Fibroblast of lung (primary cell): Measurements from ENCODE around the gene CHRNA10. TPM values are rescaled to one million over a fixed set of nuclear protein-coding genes. Genes with fewer than 3 reads are reported as not detected.
A peak's percentile ranks its signal among the peaks of the same experiment; 100 is the strongest.

Experiments
- DNase-seq, 2 donors: peaks; one replicate each; pipeline versions ENCODE4 v3.0.0 to v3.0.0-alpha.2; 2010; ENCODE audit warnings: low read depth in 2 of 2
- H2AFZ ChIP-seq: 2 replicates; pipeline ENCODE4 v1.5.1; 2012; ENCODE audit warnings: low read length, control low read depth, inconsistent platforms
- H3K27ac ChIP-seq: 2 replicates; pipeline ENCODE4 v1.5.1; 2011; ENCODE audit warnings: low read length, control low read depth; ENCODE audit not compliant: insufficient read depth
- H3K27me3 ChIP-seq: 2 replicates; pipeline ENCODE4 v1.5.1; 2011; ENCODE audit warnings: mild to moderate bottlenecking, low read length; ENCODE audit not compliant: control insufficient read depth, insufficient read depth
- H3K36me3 ChIP-seq: 2 replicates; pipeline ENCODE4 v1.5.1; 2011; ENCODE audit warnings: low read length; ENCODE audit not compliant: control insufficient read depth, insufficient read depth
- H3K4me1 ChIP-seq: 2 replicates; pipeline ENCODE4 v1.5.1; 2011; ENCODE audit warnings: low read length; ENCODE audit not compliant: control insufficient read depth, insufficient read depth; ENCODE audit errors: extremely low read depth
- H3K4me2 ChIP-seq: 2 replicates; pipeline ENCODE4 v1.5.1; 2011; ENCODE audit warnings: low read length, control low read depth; ENCODE audit not compliant: insufficient read depth; ENCODE audit errors: extremely low read depth
- H3K4me3 ChIP-seq, 4 experiments: fragments of 200-600 bp in 1 of 4; sonication (generic) in 1 of 4; replicated peaks in 1 of 4; 2 replicates each; pipeline ENCODE4 v1.5.1; 2011 to 2016; ENCODE audit warnings: low read length in 4 of 4, low read depth in 3 of 4, mild to moderate bottlenecking in 3 of 4, control low read depth in 2 of 4, inconsistent platforms in 1 of 4, mixed read lengths in 1 of 4; ENCODE audit not compliant: insufficient read depth in 1 of 4; ENCODE audit errors: control extremely low read depth in 1 of 4
- H3K79me2 ChIP-seq: 2 replicates; pipeline ENCODE4 v1.5.1; 2012; ENCODE audit warnings: mild to moderate bottlenecking, low read length, inconsistent platforms; ENCODE audit not compliant: control insufficient read depth, insufficient read depth
- H3K9ac ChIP-seq: 2 replicates; pipeline ENCODE4 v1.5.1; 2011; ENCODE audit warnings: mild to moderate bottlenecking, low read length, control low read depth; ENCODE audit not compliant: insufficient read depth
- H3K9me3 ChIP-seq: 2 replicates; pipeline ENCODE4 v1.5.1; 2012; ENCODE audit warnings: low read depth, low read length; ENCODE audit not compliant: control insufficient read depth, insufficient read depth
- H4K20me1 ChIP-seq: 2 replicates; pipeline ENCODE4 v1.5.1; 2011; ENCODE audit warnings: low read length; ENCODE audit not compliant: control insufficient read depth, insufficient read depth; ENCODE audit errors: extremely low read depth
- EZH2 ChIP-seq: IDR thresholded peaks from 2 replicates; pipeline ENCODE4 v1.5.1; 2012; ENCODE audit warnings: low read length, control low read depth, mild to moderate bottlenecking; ENCODE audit errors: missing control alignments
- polyA plus RNA-seq, 2 donors: library from polyadenylated mRNA; depleted of rRNA in 1 of 2; stranded (reverse) in 1 of 2; unstranded in 1 of 2; fragments of >200 nt; gene quantifications; 2 replicates each; pipeline ENCODE4 v1.2.1, GENCODE V29; 2011 to 2012; ENCODE audit warnings: missing spikeins in 1 of 2
- total RNA-seq: library from RNA; depleted of rRNA; stranded (reverse); fragments of >200 nt; gene quantifications from 2 replicates; pipeline ENCODE4 v1.2.1, GENCODE V29; 2014
- TF ChIP-seq, protein P1 (sequence below), 2 donors: IDR thresholded peaks in 1 of 2; conservative IDR thresholded peaks in 1 of 2; 1 replicate in 1 of 2; 2 replicates in 1 of 2; pipeline ENCODE4 v1.5.1; 2011 to 2012; ENCODE audit warnings: low read length in 2 of 2, control low read depth in 1 of 2, inconsistent platforms in 1 of 2, low read depth in 1 of 2, mild to moderate bottlenecking in 1 of 2

Gene CHRNA10
- total and polyA plus RNA-seq, 2 donors (not counting 1 experiment from before 2014, with no cell fraction given): 0.16 to 0.50 TPM

- Histone ChIP-seq H3K9ac (no peak overlapping the region), H3K36me3 (peaks cover 8% of the 10 kb centered on the region), H2AFZ (no peak overlapping the region), H3K79me2 (no peaks in the 10 kb centered on the region), H4K20me1 (no peaks in the 10 kb centered on the region), H3K27ac (no peak overlapping the region), H3K4me2 (no peak overlapping the region), H3K9me3 (no peaks in the 10 kb centered on the region), H3K4me1 (no peaks in the 10 kb centered on the region), H3K4me3 (no peak overlapping the region), H3K27me3 (no peaks in the 10 kb centered on the region)
- TF ChIP-seq EZH2: no peak
- TF ChIP-seq, protein P1, sequence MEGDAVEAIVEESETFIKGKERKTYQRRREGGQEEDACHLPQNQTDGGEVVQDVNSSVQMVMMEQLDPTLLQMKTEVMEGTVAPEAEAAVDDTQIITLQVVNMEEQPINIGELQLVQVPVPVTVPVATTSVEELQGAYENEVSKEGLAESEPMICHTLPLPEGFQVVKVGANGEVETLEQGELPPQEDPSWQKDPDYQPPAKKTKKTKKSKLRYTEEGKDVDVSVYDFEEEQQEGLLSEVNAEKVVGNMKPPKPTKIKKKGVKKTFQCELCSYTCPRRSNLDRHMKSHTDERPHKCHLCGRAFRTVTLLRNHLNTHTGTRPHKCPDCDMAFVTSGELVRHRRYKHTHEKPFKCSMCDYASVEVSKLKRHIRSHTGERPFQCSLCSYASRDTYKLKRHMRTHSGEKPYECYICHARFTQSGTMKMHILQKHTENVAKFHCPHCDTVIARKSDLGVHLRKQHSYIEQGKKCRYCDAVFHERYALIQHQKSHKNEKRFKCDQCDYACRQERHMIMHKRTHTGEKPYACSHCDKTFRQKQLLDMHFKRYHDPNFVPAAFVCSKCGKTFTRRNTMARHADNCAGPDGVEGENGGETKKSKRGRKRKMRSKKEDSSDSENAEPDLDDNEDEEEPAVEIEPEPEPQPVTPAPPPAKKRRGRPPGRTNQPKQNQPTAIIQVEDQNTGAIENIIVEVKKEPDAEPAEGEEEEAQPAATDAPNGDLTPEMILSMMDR (conservative IDR thresholded peaks at IDR 0.05 in 1 of 2, IDR thresholded peaks at IDR 0.05 in 1 of 2; ENCODE audit: low read depth in 1 of 2, low read length in 2 of 2): no peak
- DNase-seq: peak; percentile 22 to 35
Observed at GRCh38 chr11:3710485-3711259, 39.5 kb upstream of the CHRNA10 start.

DNA sequence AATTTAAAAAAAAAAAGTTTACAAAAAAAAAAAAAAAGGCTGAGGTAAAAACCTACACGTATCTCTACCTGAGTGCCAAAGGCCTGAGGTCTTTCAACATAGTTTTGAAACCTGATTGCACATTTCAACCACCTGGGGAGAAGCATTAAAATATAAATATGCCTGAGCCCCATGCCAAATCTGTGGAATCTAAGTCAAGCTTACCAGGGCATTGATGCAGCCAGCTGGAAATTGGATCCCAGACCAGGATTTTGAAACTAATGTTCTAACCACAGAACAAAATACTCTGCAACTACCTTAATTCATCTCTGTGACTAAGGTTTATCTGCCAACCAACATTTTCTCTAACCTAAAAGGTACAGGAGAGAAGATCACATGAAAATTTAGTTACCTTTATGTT is 38.8 kb upstream of the CHRNA10 start:
- no peaks in the 10 kb centered on the region for H4K20me1 ChIP-seq
- no peak for TF ChIP-seq EZH2
- TF ChIP-seq, protein P1 (conservative IDR thresholded peaks at IDR 0.05 in 1 of 2, IDR thresholded peaks at IDR 0.05 in 1 of 2; ENCODE audit: low read depth in 1 of 2, low read length in 2 of 2): no peak
- H3K27me3 ChIP-seq: no peaks in the 10 kb centered on the region
- peak; percentile 31 to 55 for DNase-seq
- H3K27ac ChIP-seq: peak overlapping the region; percentile 13
- H3K9ac ChIP-seq: no peak overlapping the region
- peaks cover 8% of the 10 kb centered on the region for H3K36me3 ChIP-seq
- H3K9me3 ChIP-seq: no peaks in the 10 kb centered on the region
- H2AFZ ChIP-seq: no peak overlapping the region
- no peak overlapping the region for H3K4me2 ChIP-seq
- H3K4me1 ChIP-seq: no peaks in the 10 kb centered on the region
- no peaks in the 10 kb centered on the region for H3K79me2 ChIP-seq
- H3K4me3 ChIP-seq: no peak overlapping the region

DNA sequence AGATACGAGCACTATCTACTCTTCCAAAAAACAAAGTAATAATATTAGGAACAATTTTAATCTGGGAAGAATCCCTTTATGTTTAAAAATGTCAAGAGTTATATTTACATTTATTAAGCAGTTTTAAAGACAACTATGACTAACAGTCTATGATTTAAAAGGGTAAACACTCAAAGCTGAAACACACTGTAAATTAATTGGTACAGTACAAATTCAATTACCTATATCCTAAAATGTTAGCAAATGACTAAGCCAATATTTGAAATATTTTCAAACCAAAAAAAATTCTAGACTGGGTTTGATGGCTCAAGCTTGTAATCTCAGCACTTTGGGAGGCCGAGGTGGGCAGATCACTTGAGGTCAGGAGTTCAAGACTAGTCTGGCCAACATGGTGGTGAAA is 36.0 kb upstream of the CHRNA10 start:
- Histone ChIP-seq H3K27me3 (no peaks in the 10 kb centered on the region), H2AFZ (no peak overlapping the region), H3K36me3 (peaks cover 7% of the 10 kb centered on the region), H3K4me2 (no peak overlapping the region), H3K9me3 (no peaks in the 10 kb centered on the region), H3K9ac (no peak overlapping the region), H3K27ac (no peak overlapping the region), H3K4me1 (no peaks in the 10 kb centered on the region), H3K4me3 (no peak overlapping the region), H4K20me1 (no peaks in the 10 kb centered on the region), H3K79me2 (no peaks in the 10 kb centered on the region)
- DNase-seq: peak in 1 of 2 donors; percentile 13
- TF ChIP-seq EZH2: no peak
- TF ChIP-seq, protein P1 (conservative IDR thresholded peaks at IDR 0.05 in 1 of 2, IDR thresholded peaks at IDR 0.05 in 1 of 2; ENCODE audit: low read depth in 1 of 2, low read length in 2 of 2): no peak
